ENCODE data around the gene LBH. TPM values are rescaled to one million over a fixed set of nuclear protein-coding genes. Genes with fewer than 3 reads are reported as not detected.
"Not testable (repeated sequence)": the region's sequence is repeated elsewhere in the genome, so short reads cannot be mapped to it uniquely, and the experiment has no call there.

Gene LBH
- total RNA-seq, 2 experiments from 2014 or later: 127 to 130 TPM

DNA sequence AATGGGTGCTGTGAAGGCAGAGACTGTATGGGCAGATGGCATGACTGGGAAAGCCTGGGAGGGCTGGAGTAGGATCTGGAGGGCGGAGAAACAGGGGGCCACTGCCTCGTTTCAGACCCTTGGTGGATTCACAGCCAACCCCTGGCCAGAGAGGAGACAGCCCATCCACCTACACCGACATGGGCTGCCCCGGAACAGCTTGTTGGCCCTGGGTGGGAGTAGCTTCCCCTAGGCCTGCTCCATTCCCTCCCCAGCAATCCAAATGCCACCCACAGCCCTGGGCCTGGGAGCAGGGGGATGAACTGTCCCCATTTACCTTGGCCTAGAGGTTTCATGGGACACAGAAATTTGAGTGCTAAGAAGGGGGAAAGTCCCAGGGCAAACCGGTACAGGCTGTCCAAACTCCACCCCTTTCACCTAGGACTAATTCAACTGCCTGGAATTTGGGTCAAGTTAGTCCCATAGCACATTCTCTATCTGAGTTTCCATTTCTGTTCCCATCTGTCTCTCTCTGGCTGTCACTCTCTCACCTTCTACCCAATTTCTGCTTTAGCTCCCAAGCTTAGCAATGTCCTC lies 37.0 kb downstream of the LBH start:
- POLR2A ChIA-PET: interaction anchor here (0.6 to 5.2 kb wide), 12 partner anchors 14 to 197 kb away, joined by 3 to 90 read pairs (median 3); partner anchors contain the start of gene LBH
- Mint-ChIP-seq H3K9me3 (peaks cover 1% of the 10 kb centered on the region), H3K4me3 (no peak overlapping the region), H3K4me1 (ENCODE audit: low read depth) (peaks cover 79% of the 10 kb centered on the region), H3K36me3 (ENCODE audit: low read depth) (peaks cover 12% of the 10 kb centered on the region), H3K27ac (peak overlapping the region; percentile 99), H3K27me3 (no peaks in the 10 kb centered on the region)
- peak; percentile 2 for DNase-seq
- CTCF ChIA-PET: interaction anchor here (0.9 to 3.9 kb wide), 5 partner anchors 30 to 154 kb away, joined by 3 to 24 read pairs (median 5); partner anchors contain the start of gene LBH
- TF ChIP-seq, protein P1, sequence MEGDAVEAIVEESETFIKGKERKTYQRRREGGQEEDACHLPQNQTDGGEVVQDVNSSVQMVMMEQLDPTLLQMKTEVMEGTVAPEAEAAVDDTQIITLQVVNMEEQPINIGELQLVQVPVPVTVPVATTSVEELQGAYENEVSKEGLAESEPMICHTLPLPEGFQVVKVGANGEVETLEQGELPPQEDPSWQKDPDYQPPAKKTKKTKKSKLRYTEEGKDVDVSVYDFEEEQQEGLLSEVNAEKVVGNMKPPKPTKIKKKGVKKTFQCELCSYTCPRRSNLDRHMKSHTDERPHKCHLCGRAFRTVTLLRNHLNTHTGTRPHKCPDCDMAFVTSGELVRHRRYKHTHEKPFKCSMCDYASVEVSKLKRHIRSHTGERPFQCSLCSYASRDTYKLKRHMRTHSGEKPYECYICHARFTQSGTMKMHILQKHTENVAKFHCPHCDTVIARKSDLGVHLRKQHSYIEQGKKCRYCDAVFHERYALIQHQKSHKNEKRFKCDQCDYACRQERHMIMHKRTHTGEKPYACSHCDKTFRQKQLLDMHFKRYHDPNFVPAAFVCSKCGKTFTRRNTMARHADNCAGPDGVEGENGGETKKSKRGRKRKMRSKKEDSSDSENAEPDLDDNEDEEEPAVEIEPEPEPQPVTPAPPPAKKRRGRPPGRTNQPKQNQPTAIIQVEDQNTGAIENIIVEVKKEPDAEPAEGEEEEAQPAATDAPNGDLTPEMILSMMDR (IDR thresholded peaks at IDR 0.05): no peak
- no peak for ATAC-seq
- intact Hi-C loops (cut with micrococcal nuclease): loop anchor here (5.0 kb wide), 2 partner anchors 36 to 69 kb away; partner anchors contain the start of gene LBH

DNA sequence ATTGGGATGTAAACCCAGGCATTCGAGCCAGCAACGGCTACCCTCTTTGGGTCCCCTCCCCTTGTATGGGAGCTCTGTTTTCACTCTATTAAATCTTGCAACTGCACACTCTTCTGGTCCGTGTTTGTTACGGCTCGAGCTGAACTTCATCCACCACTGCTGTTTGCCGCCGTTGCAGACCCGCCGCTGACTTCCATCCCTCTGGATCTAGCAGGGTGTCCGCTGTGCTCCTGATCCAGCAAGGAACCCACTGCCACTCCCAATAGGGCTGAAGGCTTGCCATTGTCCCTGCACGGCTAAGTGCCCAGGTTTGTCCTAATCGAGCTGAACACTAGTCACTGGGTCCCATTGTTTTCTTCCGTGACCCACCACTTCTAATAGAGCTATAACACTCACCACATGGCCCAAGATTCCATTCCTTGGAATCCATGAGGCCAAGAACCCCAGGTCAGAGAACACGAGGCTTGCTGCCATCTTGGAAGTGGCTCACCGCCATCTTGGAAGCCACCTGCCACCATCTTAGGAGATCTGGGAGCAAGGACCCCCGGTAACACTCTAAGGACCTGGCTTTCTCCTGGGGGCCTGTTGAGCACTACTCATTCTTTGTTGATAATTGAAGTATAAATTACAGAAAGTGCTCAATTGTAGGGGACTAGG lies 37.9 kb downstream of the LBH start:
- ChIA-PET POLR2A (interaction anchor here (5.2 kb wide), 1 partner anchor 34 kb away, joined by 90 read pairs; the partner anchor contains the start of gene LBH), CTCF (interaction anchor here (0.9 to 3.9 kb wide), 3 partner anchors 31 to 153 kb away, joined by 3 to 24 read pairs (median 3); partner anchors contain the start of gene LBH)
- peaks cover 83% of the 10 kb centered on the region for H3K4me1 Mint-ChIP-seq (ENCODE audit: low read depth)
- H3K27ac Mint-ChIP-seq: peak overlapping the region; percentile 20
- not testable (repeated sequence) for H3K27me3 Mint-ChIP-seq, H3K9me3 Mint-ChIP-seq, H3K4me3 Mint-ChIP-seq, ATAC-seq
- intact Hi-C loops (cut with micrococcal nuclease): loop anchor here (5.0 kb wide), 2 partner anchors 37 to 68 kb away; partner anchors contain the start of gene LBH
- H3K36me3 Mint-ChIP-seq (ENCODE audit: low read depth): peaks cover 15% of the 10 kb centered on the region
- peak; percentile 1 for DNase-seq

DNA sequence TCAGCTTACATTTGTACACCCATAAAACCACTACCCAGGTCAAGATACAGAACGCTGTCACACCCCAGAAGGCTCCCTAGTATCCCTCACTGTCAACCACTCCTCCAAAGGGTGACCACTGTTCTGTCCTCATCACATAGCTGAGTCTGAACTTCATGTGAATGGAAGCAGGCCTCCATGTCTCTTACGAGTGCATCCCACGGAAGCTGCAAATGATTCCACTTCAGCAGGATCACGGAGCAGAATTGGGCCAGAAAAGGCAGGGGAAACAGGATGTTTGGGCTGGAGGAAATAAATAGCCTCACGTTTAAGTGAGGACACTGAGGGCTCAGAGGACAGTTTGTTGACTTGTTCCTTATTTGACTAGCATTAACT lies 38.4 kb downstream of the LBH start:
- ATAC-seq (no peak), DNase-seq (peak; percentile 0)
- Mint-ChIP-seq H3K36me3 (ENCODE audit: low read depth) (peaks cover 14% of the 10 kb centered on the region), H3K4me3 (no peak overlapping the region), H3K27me3 (no peaks in the 10 kb centered on the region), H3K9me3 (no peaks in the 10 kb centered on the region), H3K4me1 (ENCODE audit: low read depth) (peaks cover 83% of the 10 kb centered on the region), H3K27ac (no peak overlapping the region)
- TF ChIP-seq, protein P1 (IDR thresholded peaks at IDR 0.05): no peak
- ChIA-PET POLR2A (interaction anchor here (1.0 to 5.2 kb wide), 2 partner anchors 13 to 35 kb away, joined by 3 to 90 read pairs; partner anchors contain the start of gene LBH), CTCF (no interaction called here)
- intact Hi-C loops (cut with micrococcal nuclease): loop anchor here (5.0 kb wide), 2 partner anchors 37 to 68 kb away; partner anchors contain the start of gene LBH

DNA sequence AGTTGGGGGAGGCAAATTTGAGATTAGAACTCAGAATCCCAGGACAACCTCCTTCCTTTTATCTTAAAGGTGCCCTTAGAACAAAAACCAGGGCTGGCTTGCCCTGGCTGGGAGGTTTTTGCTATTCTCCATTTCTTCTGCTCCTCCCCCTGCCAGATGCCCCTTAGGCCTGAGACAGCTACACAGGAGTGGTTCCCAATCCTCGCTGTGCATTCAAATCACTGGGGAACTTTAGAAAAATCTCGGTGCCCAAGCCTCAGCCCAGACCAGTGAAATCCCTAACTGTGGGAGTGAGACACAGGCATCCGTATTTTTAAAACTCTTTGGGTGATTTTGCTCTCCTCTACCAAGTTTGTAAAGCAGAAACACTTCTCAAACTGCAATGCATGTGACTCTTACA lies 38.8 kb downstream of the LBH start:
- POLR2A ChIA-PET: interaction anchor here (1.0 to 5.2 kb wide), 3 partner anchors 13 to 35 kb away, joined by 3 to 90 read pairs (median 19); partner anchors contain the start of gene LBH
- Mint-ChIP-seq H3K36me3 (ENCODE audit: low read depth) (peaks cover 14% of the 10 kb centered on the region), H3K27me3 (no peaks in the 10 kb centered on the region), H3K4me3 (no peak overlapping the region), H3K27ac (no peak overlapping the region), H3K4me1 (ENCODE audit: low read depth) (peaks cover 82% of the 10 kb centered on the region), H3K9me3 (no peaks in the 10 kb centered on the region)
- DNase-seq (no peak), ATAC-seq (no peak)
- TF ChIP-seq, protein P1 (IDR thresholded peaks at IDR 0.05): no peak
- intact Hi-C loops (cut with micrococcal nuclease): no loop called here
- CTCF ChIA-PET: no interaction called here

DNA sequence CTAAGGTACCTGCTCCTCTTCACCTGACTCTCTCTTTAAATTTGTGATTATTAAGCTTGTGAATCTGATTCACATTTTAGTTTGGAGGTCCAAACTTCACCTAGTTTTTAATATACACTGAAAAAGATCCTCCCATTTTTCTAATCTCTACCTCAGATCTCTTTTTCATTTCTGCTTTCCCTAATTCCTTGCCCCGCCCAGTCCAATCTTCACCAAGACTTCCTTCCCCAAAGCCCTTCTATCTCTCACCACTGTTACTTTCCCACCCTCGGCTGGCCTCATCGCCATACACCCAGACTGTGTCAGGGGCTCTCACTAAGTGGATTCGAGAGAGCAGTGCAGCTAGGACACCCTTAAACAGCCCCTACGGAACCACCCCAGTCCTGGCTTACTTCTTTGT lies 40.0 kb downstream of the LBH start:
- H3K4me3 Mint-ChIP-seq: no peak overlapping the region
- H3K36me3 Mint-ChIP-seq (ENCODE audit: low read depth): peaks cover 9% of the 10 kb centered on the region
- TF ChIP-seq, protein P1 (IDR thresholded peaks at IDR 0.05): no peak
- intact Hi-C loops (cut with micrococcal nuclease): no loop called here
- peaks cover 75% of the 10 kb centered on the region for H3K4me1 Mint-ChIP-seq (ENCODE audit: low read depth)
- POLR2A ChIA-PET: interaction anchor here (0.8 to 3.7 kb wide), 5 partner anchors 32 to 151 kb away, joined by 3 to 19 read pairs (median 3); no protein-coding TSS in a partner anchor
- H3K27me3 Mint-ChIP-seq: no peaks in the 10 kb centered on the region
- H3K27ac Mint-ChIP-seq: peak overlapping the region; percentile 7
- DNase-seq (no peak), ATAC-seq (no peak)
- CTCF ChIA-PET: interaction anchor here (1.2 to 1.5 kb wide), 2 partner anchors 32 to 107 kb away, joined by 3 to 5 read pairs; no protein-coding TSS in a partner anchor
- H3K9me3 Mint-ChIP-seq: no peaks in the 10 kb centered on the region
